A549 (cell line): ENCODE results near the gene CREM. TPM values are rescaled to one million over a fixed set of nuclear protein-coding genes. Genes with fewer than 3 reads are reported as not detected.

Experiments used
- ATAC-seq, 2 experiments: fragments of 200-7000 bp in 1 of 2; fragments of >200 bp in 1 of 2; cut with Nextera tagmentation in 1 of 2; cut with Tn5 transposase in 1 of 2; 3 replicates each; pipeline versions ENCODE4 v1.8.0 to v1.9.1; 2018 to 2020; ENCODE audit warnings: mild to moderate bottlenecking in 1 of 2, moderate library complexity in 1 of 2
- CTCF ChIA-PET: fragments of 300-600 bp; sonication (Branson Sonifier 250); formaldehyde crosslinking; extraction: SDS; loops from one replicate; lab custom pipeline; 2021; ENCODE audit warnings: antibody characterized with exemption, inconsistent platforms; lab: Yijun Ruan, JAX
- POLR2A ChIA-PET: fragments of 350-600 bp; formaldehyde crosslinking; extraction: SDS; loops from one replicate; lab custom pipeline; 2021; ENCODE audit warnings: antibody characterized with exemption, inconsistent platforms; lab: Yijun Ruan, JAX
- DNase-seq, 2 experiments: peaks; one replicate each; pipeline versions ENCODE4 v3.0.0 to v3.0.0-alpha.2; 2011 to 2016; ENCODE audit warnings: low read depth in 1 of 2, low spot score in 1 of 2
- FAIRE-seq: peaks from 2 replicates; lab custom pipeline; 2011; peaks lifted over from hg19 to GRCh38; lab: Jason Lieb, UNC
- H3K27ac ChIP-seq, 2 experiments: fragments of >200 bp; sonication (Bioruptor Twin); formaldehyde crosslinking; 3 replicates each; pipeline ENCODE4 v1.5.1; 2016 to 2017
- H3K4me1 ChIP-seq: fragments of >200 bp; sonication (Bioruptor Twin); formaldehyde crosslinking; 3 replicates; pipeline ENCODE4 v1.6.1; 2016
- H3K4me2 ChIP-seq: fragments of >200 bp; sonication (Bioruptor Twin); formaldehyde crosslinking; 3 replicates; pipeline ENCODE4 v1.6.1; 2016
- H3K4me3 ChIP-seq: fragments of >200 bp; sonication (Bioruptor Twin); formaldehyde crosslinking; 3 replicates; pipeline ENCODE4 v1.5.1; 2016
- H3K9me3 ChIP-seq: fragments of >200 bp; sonication (Bioruptor Twin); formaldehyde crosslinking; 3 replicates; pipeline ENCODE4 v1.6.1; 2016
- CHD2 ChIP-seq: fragments of 150-350 bp; IDR thresholded peaks from 2 replicates; pipeline ENCODE4 v1.6.1; 2014; ENCODE audit warnings: low read length; ENCODE audit not compliant: partially characterized antibody
- ESRRA ChIP-seq: fragments of 150-350 bp; IDR thresholded peaks from 2 replicates; pipeline ENCODE4 v1.6.1; 2014; ENCODE audit warnings: mild to moderate bottlenecking, low read length, borderline replicate concordance
- FOSL2 ChIP-seq, 2 experiments: fragments of 450-650 bp in 1 of 2; fragments of >200 bp in 1 of 2; sonication (Bioruptor Twin) in 1 of 2; formaldehyde crosslinking; IDR thresholded peaks; 2 replicates each; pipeline versions ENCODE4 v1.5.0 to v1.6.1; 2016 to 2020; ENCODE audit warnings: mild to moderate bottlenecking in 1 of 2, moderate library complexity in 1 of 2
- GATA3 ChIP-seq: IDR thresholded peaks from 2 replicates; pipeline ENCODE4 v1.6.1; 2012; ENCODE audit warnings: borderline replicate concordance
- HOXB5 ChIP-seq: fragments of 250-450 bp; sonication (Bioruptor Pico); IDR thresholded peaks from 2 replicates; pipeline ENCODE4 v1.5.0; 2020; ENCODE audit warnings: mild to moderate bottlenecking, moderate library complexity
- JUN ChIP-seq, 2 experiments: fragments of >200 bp; sonication (Bioruptor Twin); formaldehyde crosslinking; IDR thresholded peaks; 2 replicates in 1 of 2; 3 replicates in 1 of 2; pipeline ENCODE4 v1.6.1; 2016 to 2017
- JUNB ChIP-seq: fragments of >200 bp; sonication (Bioruptor Twin); formaldehyde crosslinking; IDR thresholded peaks from 2 replicates; pipeline ENCODE4 v1.6.1; 2016
- KDM1A ChIP-seq: fragments of 200-600 bp; sonication (generic); IDR thresholded peaks from 2 replicates; pipeline ENCODE4 v1.6.1; 2016; ENCODE audit warnings: low read depth, mild to moderate bottlenecking
- MAZ ChIP-seq: fragments of 150-350 bp; IDR thresholded peaks from 2 replicates; pipeline ENCODE4 v1.6.1; 2014; ENCODE audit warnings: antibody characterized with exemption, low read depth, low read length, borderline replicate concordance
- NFE2L2 ChIP-seq: fragments of 150-350 bp; conservative IDR thresholded peaks from 2 replicates; pipeline ENCODE4 v1.6.1; 2014; ENCODE audit warnings: low read length
- NR3C1 ChIP-seq: fragments of >200 bp; sonication (Bioruptor Twin); formaldehyde crosslinking; IDR thresholded peaks from 3 replicates; pipeline ENCODE4 v1.6.1; 2017
- POLR2AphosphoS2 ChIP-seq: conservative IDR thresholded peaks from 2 replicates; pipeline ENCODE4 v1.6.1; 2012; ENCODE audit warnings: low read length, improper control_type of control experiment, inconsistent platforms
- RAD21 ChIP-seq, 2 experiments: fragments of >200 bp in 1 of 2; sonication (Bioruptor Twin) in 1 of 2; formaldehyde crosslinking in 1 of 2; IDR thresholded peaks in 1 of 2; conservative IDR thresholded peaks in 1 of 2; 2 replicates in 1 of 2; 3 replicates in 1 of 2; pipeline ENCODE4 v1.6.1; 2012 to 2018; ENCODE audit warnings: inconsistent platforms in 1 of 2
- RCOR1 ChIP-seq: fragments of 150-350 bp; IDR thresholded peaks from 2 replicates; pipeline ENCODE4 v1.6.1; 2014; ENCODE audit warnings: antibody characterized with exemption, low read length, low read depth
- RNF2 ChIP-seq: fragments of 200-600 bp; sonication (generic); IDR thresholded peaks from 2 replicates; pipeline ENCODE4 v1.6.1; 2016; ENCODE audit warnings: low read depth, mild to moderate bottlenecking, antibody characterized with exemption, moderate library complexity, borderline replicate concordance
- TFCP2L1 ChIP-seq: fragments of 250-450 bp; sonication (Bioruptor Pico); IDR thresholded peaks from 2 replicates; pipeline ENCODE4 v1.5.0; 2021; ENCODE audit warnings: mild to moderate bottlenecking
- TP53 ChIP-seq: fragments of 250-450 bp; sonication (Bioruptor Pico); IDR thresholded peaks from 2 replicates; pipeline ENCODE4 v1.5.0; 2021; ENCODE audit warnings: mild to moderate bottlenecking, moderate library complexity
- ZNF302 ChIP-seq: fragments of 250-450 bp; sonication (Bioruptor Pico); IDR thresholded peaks from 2 replicates; pipeline ENCODE4 v1.9.0; 2021; ENCODE audit warnings: inconsistent platforms, mild to moderate bottlenecking, moderate library complexity
- WGBS: methylation state at CpG from one replicate; pipeline ENCODE4 v1.1.6; 2017; ENCODE audit errors: missing lambda C conversion rate; 5-methylcytosine and 5-hydroxymethylcytosine counted together
- polyA plus RNA-seq, 4 experiments: library from polyadenylated mRNA; depleted of rRNA in 3 of 4; stranded (reverse); fragments of >200 nt; fragmentation: RNase III in 1 of 4; extraction: RNeasy Plus Mini Kit Qiagen cat#74134 plus additional on column Dnase treatment in 1 of 4; gene quantifications; 2 replicates in 3 of 4; 3 replicates in 1 of 4; pipeline ENCODE4 v1.2.3, GENCODE V29; 2011 to 2017
- TF ChIP-seq, protein P1 (sequence below): IDR thresholded peaks from 2 replicates; pipeline ENCODE4 v1.6.1; 2012
- TF ChIP-seq, protein P2 (sequence below): fragments of 250-450 bp; sonication (Bioruptor Pico); IDR thresholded peaks from 2 replicates; pipeline ENCODE4 v1.5.0; 2021; ENCODE audit warnings: mild to moderate bottlenecking, moderate library complexity, borderline replicate concordance
- TF ChIP-seq, protein P3 (sequence below): fragments of 200-600 bp; sonication (generic); IDR thresholded peaks from 2 replicates; pipeline ENCODE4 v1.6.1; 2016; ENCODE audit warnings: antibody characterized with exemption, mild to moderate bottlenecking, moderate library complexity

Gene CREM
- polyA plus RNA-seq, 2 of the 4 experiments (the other 2 are of a cell fraction): 53.3 to 112 TPM

DNA sequence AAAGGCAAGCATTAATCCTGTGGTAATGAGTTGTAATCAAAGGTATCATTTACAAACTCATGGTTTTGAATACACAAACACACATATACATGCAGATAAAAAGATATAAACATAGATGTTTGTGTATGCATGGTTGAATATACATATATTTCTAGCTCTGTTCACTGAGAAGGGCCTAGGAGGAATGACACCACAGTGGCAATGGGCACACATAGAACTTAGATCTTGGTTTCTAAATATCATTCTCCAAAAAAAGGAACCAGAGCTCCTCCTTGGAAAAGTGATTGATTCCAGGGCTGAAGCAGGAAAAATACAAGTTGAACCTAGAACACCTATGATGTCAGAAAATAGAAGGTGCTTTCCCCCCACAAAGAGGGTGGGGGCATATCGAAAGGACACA lies 43.4 kb upstream of the CREM start:
- Histone ChIP-seq H3K4me2 (no peak overlapping the region), H3K27ac (no peak overlapping the region), H3K9me3 (peaks cover 14% of the 10 kb centered on the region), H3K4me3 (no peak overlapping the region), H3K4me1 (peaks cover 21% of the 10 kb centered on the region)
- WGBS: 89% methylated on average over 1 of the region's 1 CpG
- ATAC-seq (no peak), FAIRE-seq (no peak), DNase-seq (no peak)
- ChIA-PET CTCF (interaction anchor here (0.6 kb wide), 1 partner anchor 70 kb away, joined by 3 read pairs; no protein-coding TSS in a partner anchor), POLR2A (no interaction called here)
- no peak for TF ChIP-seq TFCP2L1 (CRISPR knock-in tag)
- TF ChIP-seq RAD21 (conservative IDR thresholded peaks at IDR 0.05 in 1 of 2, IDR thresholded peaks at IDR 0.05 in 1 of 2): no peak
- TF ChIP-seq, protein P1, sequence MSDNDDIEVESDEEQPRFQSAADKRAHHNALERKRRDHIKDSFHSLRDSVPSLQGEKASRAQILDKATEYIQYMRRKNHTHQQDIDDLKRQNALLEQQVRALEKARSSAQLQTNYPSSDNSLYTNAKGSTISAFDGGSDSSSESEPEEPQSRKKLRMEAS: no peak
- TF ChIP-seq NR3C1: no peak
- TF ChIP-seq NFE2L2: no peak
- TF ChIP-seq, protein P2, sequence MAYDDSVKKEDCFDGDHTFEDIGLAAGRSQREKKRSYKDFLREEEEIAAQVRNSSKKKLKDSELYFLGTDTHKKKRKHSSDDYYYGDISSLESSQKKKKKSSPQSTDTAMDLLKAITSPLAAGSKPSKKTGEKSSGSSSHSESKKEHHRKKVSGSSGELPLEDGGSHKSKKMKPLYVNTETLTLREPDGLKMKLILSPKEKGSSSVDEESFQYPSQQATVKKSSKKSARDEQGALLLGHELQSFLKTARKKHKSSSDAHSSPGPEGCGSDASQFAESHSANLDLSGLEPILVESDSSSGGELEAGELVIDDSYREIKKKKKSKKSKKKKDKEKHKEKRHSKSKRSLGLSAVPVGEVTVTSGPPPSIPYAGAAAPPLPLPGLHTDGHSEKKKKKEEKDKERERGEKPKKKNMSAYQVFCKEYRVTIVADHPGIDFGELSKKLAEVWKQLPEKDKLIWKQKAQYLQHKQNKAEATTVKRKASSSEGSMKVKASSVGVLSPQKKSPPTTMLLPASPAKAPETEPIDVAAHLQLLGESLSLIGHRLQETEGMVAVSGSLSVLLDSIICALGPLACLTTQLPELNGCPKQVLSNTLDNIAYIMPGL: no peak
- no peak for TF ChIP-seq RCOR1
- no peak for TF ChIP-seq MAZ
- no peak for TF ChIP-seq FOSL2 (IDR thresholded peaks at IDR 0.05)
- no peak for TF ChIP-seq FOSL2 (CRISPR knock-in tag; IDR thresholded peaks at IDR 0.05)
- no peak for TF ChIP-seq CHD2
- TF ChIP-seq GATA3: no peak
- TF ChIP-seq JUN (IDR thresholded peaks at IDR 0.05): no peak
- TF ChIP-seq ZNF302: no peak
- no peak for TF ChIP-seq POLR2AphosphoS2
- no peak for TF ChIP-seq RNF2
- TF ChIP-seq KDM1A: no peak
- no peak for TF ChIP-seq JUNB
- no peak for TF ChIP-seq HOXB5 (CRISPR knock-in tag)
- no peak for TF ChIP-seq ESRRA
- TF ChIP-seq, protein P3, sequence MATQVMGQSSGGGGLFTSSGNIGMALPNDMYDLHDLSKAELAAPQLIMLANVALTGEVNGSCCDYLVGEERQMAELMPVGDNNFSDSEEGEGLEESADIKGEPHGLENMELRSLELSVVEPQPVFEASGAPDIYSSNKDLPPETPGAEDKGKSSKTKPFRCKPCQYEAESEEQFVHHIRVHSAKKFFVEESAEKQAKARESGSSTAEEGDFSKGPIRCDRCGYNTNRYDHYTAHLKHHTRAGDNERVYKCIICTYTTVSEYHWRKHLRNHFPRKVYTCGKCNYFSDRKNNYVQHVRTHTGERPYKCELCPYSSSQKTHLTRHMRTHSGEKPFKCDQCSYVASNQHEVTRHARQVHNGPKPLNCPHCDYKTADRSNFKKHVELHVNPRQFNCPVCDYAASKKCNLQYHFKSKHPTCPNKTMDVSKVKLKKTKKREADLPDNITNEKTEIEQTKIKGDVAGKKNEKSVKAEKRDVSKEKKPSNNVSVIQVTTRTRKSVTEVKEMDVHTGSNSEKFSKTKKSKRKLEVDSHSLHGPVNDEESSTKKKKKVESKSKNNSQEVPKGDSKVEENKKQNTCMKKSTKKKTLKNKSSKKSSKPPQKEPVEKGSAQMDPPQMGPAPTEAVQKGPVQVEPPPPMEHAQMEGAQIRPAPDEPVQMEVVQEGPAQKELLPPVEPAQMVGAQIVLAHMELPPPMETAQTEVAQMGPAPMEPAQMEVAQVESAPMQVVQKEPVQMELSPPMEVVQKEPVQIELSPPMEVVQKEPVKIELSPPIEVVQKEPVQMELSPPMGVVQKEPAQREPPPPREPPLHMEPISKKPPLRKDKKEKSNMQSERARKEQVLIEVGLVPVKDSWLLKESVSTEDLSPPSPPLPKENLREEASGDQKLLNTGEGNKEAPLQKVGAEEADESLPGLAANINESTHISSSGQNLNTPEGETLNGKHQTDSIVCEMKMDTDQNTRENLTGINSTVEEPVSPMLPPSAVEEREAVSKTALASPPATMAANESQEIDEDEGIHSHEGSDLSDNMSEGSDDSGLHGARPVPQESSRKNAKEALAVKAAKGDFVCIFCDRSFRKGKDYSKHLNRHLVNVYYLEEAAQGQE: no peak

DNA sequence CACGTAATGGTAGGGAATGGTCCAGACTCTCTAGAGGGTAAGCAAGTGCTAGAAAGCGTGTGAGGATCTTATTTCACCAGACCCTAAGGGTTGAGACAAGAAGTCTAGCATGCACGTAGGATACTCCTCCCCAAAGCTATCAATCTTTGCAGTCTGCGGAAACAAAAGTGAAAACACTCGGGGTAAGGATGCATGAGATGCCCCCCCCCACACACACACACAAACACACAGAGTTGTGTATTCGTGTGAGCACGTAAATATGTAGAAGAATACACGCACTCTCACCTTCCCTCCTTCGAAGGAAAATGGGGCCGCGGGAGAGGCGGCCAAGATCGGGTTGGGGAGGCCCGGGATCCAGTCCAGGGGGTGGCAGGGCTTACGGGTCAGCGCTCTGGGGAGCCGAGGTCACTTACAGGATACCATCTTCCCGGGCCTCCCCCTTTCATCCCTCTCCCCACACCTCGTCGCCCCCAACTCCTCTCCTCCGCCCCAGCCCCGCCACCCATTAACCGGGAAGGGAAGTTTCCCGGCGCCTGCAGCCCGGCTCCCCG lies 37.0 kb upstream of the CREM start:
- peaks cover 13% of the 10 kb centered on the region; the same call in 2 of the 3 replicates for H3K4me1 ChIP-seq
- TF ChIP-seq KDM1A: no peak
- no peak for TF ChIP-seq TP53
- FAIRE-seq: no peak
- H3K9me3 ChIP-seq: peaks cover 12% of the 10 kb centered on the region
- H3K4me2 ChIP-seq: peak overlapping the region; percentile 93
- POLR2A ChIA-PET: interaction anchor here (0.9 to 2.4 kb wide), 2 partner anchors 36 to 106 kb away, joined by 4 to 7 read pairs; partner anchors contain the start of gene CREM
- 2% methylated on average over 18 of the region's 27 CpGs for WGBS
- DNase-seq: peak in 1 of 2 experiments; percentile 13
- peak; percentile 54 to 57 for ATAC-seq
- CTCF ChIA-PET: interaction anchor here (1.0 kb wide), 1 partner anchor 30 kb away, joined by 3 read pairs; no protein-coding TSS in a partner anchor
- peak overlapping the region; percentile 86 for H3K4me3 ChIP-seq
- peak overlapping the region; percentile 99 for H3K27ac ChIP-seq
